Measurements from ENCODE around the gene OVCH1.

OVCH1 gene

GRCh38 chr12:29497588-29497987, at the start of gene OVCH1:
Gene OVCH1 (minus strand): TSS chr12:29497686. CDS start chr12:29497686, 0 bp downstream.
- Histone ChIP-seq H3K9ac (no peak within 1 kb of the TSS), H2AFZ (ENCODE audit: low read depth) (no peak within 1 kb of the TSS), H3K79me2 (ENCODE audit: insufficient read depth, low read depth) (no peaks in the 10 kb centered on the region), H3K4me3 (IDR thresholded peaks at IDR 0.05; ENCODE audit: insufficient read depth, low read depth, low read length) (no peak within 1 kb of the TSS), H4K20me1 (ENCODE audit: insufficient read depth) (no peaks in the 10 kb centered on the region), H3K27me3 (ENCODE audit: insufficient read depth, low read depth) (no peaks in the 10 kb centered on the region), H3K4me2 (no peak within 1 kb of the TSS), H3K27ac (no peak within 1 kb of the TSS), H3K4me1 (ENCODE audit: low read depth, poor library complexity, severe bottlenecking) (no peaks in the 10 kb centered on the region), H3K36me3 (ENCODE audit: insufficient read depth) (no peaks in the 10 kb centered on the region)
- no peak for TF ChIP-seq CTCF (conservative IDR thresholded peaks at IDR 0.05; ENCODE audit: low read depth, low read length)

GRCh38 chr12:29547151-29547632, 49.7 kb upstream of the OVCH1 start:
- no peaks in the 10 kb centered on the region for H3K79me2 ChIP-seq (ENCODE audit: insufficient read depth, low read depth)
- TF ChIP-seq CTCF (conservative IDR thresholded peaks at IDR 0.05; ENCODE audit: low read depth, low read length) = no peak
- peaks cover 28% of the 10 kb centered on the region for H3K4me1 ChIP-seq (ENCODE audit: low read depth, poor library complexity, severe bottlenecking)
- H4K20me1 ChIP-seq (ENCODE audit: insufficient read depth) = no peaks in the 10 kb centered on the region
- no peaks in the 10 kb centered on the region for H3K36me3 ChIP-seq (ENCODE audit: insufficient read depth)
- H3K4me2 ChIP-seq = no peak overlapping the region
- no peak overlapping the region for H3K9ac ChIP-seq
- H3K4me3 ChIP-seq (IDR thresholded peaks at IDR 0.05; ENCODE audit: insufficient read depth, low read depth, low read length) = no peak overlapping the region
- H3K27me3 ChIP-seq (ENCODE audit: insufficient read depth, low read depth) = no peaks in the 10 kb centered on the region
- H2AFZ ChIP-seq (ENCODE audit: low read depth) = no peak overlapping the region
- no peak overlapping the region for H3K27ac ChIP-seq

GRCh38 chr12:29546000-29546399, 48.5 kb upstream of the OVCH1 start:
- no peaks in the 10 kb centered on the region for H3K79me2 ChIP-seq (ENCODE audit: insufficient read depth, low read depth)
- no peaks in the 10 kb centered on the region for H4K20me1 ChIP-seq (ENCODE audit: insufficient read depth)
- no peaks in the 10 kb centered on the region for H3K27me3 ChIP-seq (ENCODE audit: insufficient read depth, low read depth)
- no peak overlapping the region for H3K4me3 ChIP-seq (IDR thresholded peaks at IDR 0.05; ENCODE audit: insufficient read depth, low read depth, low read length)
- H3K36me3 ChIP-seq (ENCODE audit: insufficient read depth) = no peaks in the 10 kb centered on the region
- no peak overlapping the region for H3K27ac ChIP-seq
- TF ChIP-seq CTCF (conservative IDR thresholded peaks at IDR 0.05; ENCODE audit: low read depth, low read length) = no peak
- 0 out of 2 replicates have a peak overlapping the region, but pooled peaks have one; percentile 10 for H3K4me2 ChIP-seq
- peaks cover 28% of the 10 kb centered on the region for H3K4me1 ChIP-seq (ENCODE audit: low read depth, poor library complexity, severe bottlenecking)
- H3K9ac ChIP-seq = no peak overlapping the region
- no peak overlapping the region for H2AFZ ChIP-seq (ENCODE audit: low read depth)

- no peaks in the 10 kb centered on the region for H3K27me3 ChIP-seq (ENCODE audit: insufficient read depth, low read depth)
- no peak overlapping the region for H3K9ac ChIP-seq
- no peak overlapping the region for H3K4me3 ChIP-seq (IDR thresholded peaks at IDR 0.05; ENCODE audit: insufficient read depth, low read depth, low read length)
- H3K79me2 ChIP-seq (ENCODE audit: insufficient read depth, low read depth) = no peaks in the 10 kb centered on the region
- peaks cover 28% of the 10 kb centered on the region for H3K4me1 ChIP-seq (ENCODE audit: low read depth, poor library complexity, severe bottlenecking)
- H3K27ac ChIP-seq = peak overlapping the region; percentile 48; the same call in 1 of the 2 replicates
- peak overlapping the region; percentile 36; the same call in 1 of the 2 replicates for H3K4me2 ChIP-seq
- no peaks in the 10 kb centered on the region for H4K20me1 ChIP-seq (ENCODE audit: insufficient read depth)
- no peaks in the 10 kb centered on the region for H3K36me3 ChIP-seq (ENCODE audit: insufficient read depth)
- no peak overlapping the region for H2AFZ ChIP-seq (ENCODE audit: low read depth)
- no peak for TF ChIP-seq CTCF (conservative IDR thresholded peaks at IDR 0.05; ENCODE audit: low read depth, low read length)
Measured at GRCh38 chr12:29545102-29545467, 47.6 kb upstream of the OVCH1 start.

Data from KMS-11 (cell line).